C1 segment of cervical spinal cord (tissue), 14 donors: Measurements from ENCODE around the gene S100A6.
A peak's percentile ranks its signal among the peaks of the same experiment; 100 is the strongest.
"Not testable (repeated sequence)": the region's sequence is repeated elsewhere in the genome, so short reads cannot be mapped to it uniquely, and the experiment has no call there.

Source experiments
- DNase-seq, 14 donors: peaks; one replicate each; lab custom pipeline; 2025; lab: John Stamatoyannopoulos, UW

Gene S100A6

GRCh38 chr1:153535242-153536011, at the start of gene S100A6:
S100A6 (minus strand) TSS chr1:153535991; CDS start chr1:153535339, 652 bp downstream.
- DNase-seq, result peak in 10 of 14 donors; percentile 23 to 79 (median 42)

DNA sequence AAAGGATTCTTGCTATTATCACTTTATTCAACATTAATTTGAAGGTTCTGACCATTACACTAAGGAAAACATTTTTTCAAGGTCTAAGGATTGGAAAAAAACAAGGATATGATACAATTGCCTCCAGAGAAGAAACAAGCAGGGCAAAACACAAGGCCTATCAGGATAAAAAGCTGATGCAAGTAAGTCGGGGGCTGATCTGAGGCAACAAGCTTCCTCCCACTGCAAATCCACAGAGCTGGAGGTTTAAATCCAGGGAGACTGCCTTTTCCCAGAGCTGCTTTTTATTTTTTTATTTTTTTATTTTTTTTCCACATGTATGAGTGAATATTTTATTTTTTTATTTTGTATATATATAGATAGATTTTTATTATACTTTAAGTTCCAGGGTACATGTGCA, 49.2 kb upstream of the S100A6 start:
- DNase-seq, result no peak

GRCh38 chr1:153583976-153584375, 48.2 kb upstream of the S100A6 start:
- no peak for DNase-seq

DNA sequence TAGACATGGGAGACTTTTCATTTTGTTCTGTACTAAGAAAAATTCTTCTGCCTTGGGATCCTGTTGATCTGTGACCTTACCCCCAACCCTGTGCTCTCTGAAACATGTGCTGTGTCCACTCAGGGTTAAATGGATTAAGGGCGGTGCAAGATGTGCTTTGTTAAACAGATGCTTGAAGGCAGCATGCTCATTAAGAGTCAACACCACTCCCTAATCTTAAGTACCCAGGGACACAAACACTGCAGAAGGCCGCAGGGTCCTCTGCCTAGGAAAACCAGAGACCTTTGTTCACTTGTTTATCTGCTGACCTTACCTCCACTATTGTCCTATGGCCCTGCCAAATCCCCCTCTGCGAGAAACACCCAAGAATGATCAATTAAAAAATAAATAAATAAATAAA, 47.7 kb upstream of the S100A6 start:
- not testable (repeated sequence) for DNase-seq

DNA sequence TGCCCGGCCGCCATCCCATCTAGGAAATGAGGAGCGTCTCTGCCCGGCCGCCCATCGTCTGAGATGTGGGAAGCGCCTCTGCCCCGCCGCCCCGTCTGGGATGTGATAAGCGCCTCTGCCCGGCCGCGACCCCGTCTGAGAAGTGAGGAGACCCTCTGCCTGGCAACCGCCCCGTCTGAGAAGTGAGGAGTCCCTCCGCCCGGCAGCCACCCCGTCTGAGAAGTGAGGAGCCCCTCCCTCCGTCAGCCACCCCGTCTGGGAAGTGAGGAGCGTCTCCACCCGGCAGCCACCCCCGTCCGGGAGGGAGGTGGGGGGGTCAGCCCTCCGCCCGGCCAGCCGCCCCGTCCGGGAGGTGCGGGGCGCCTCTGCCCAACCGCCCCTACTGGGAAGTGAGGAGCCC, 47.0 kb upstream of the S100A6 start:
- not testable (repeated sequence) for DNase-seq

- no peak for DNase-seq
Measured at GRCh38 chr1:153578936-153579335, 43.1 kb upstream of the S100A6 start.

DNA sequence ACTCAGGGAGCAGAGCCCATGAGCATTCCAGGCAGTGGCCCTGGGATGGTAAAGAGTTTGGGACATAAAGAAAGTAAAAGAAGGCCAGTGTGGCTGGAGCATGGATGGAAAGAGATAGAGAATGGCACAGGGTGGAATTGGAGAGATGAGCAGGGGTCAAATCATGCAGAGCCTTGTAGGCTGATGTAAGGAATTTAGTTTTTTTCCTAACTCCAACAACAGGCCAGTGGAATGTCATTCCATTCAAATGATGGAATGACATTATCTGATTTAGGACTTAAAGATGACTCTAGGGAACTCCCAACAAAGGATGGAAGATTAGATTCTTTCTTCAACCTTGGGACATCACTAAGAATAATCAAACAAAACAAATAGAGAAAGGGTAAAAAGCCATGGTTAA, 42.7 kb upstream of the S100A6 start:
- no peak for DNase-seq

GRCh38 chr1:153577624-153578051, 41.8 kb upstream of the S100A6 start:
- peak in 7 of 14 donors; percentile 5 to 67 (median 31) for DNase-seq

DNA sequence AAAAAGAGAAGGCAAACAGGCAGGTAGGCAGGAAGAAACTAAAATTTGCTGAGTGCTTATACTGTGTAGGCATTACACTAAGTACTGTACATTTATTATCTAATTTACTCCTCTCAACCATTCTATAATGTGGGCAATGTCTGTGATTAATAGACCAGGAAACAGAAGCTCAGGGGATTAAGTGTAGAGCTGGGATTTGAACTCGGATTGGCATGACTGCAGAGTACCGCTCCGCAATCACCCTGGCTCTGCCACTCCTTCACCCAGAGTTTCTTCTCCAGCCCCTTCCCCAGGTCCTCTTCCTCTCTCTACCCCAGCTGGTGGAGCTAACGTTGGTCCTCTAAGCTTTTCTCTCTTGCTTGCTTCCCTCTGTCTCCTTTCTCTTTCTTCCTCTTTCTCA, 41.3 kb upstream of the S100A6 start:
- no peak for DNase-seq

GRCh38 chr1:153575497-153575896, 39.7 kb upstream of the S100A6 start:
- not testable (repeated sequence) for DNase-seq

GRCh38 chr1:153575081-153575491, 39.3 kb upstream of the S100A6 start:
- DNase-seq, result not testable (repeated sequence)

DNA sequence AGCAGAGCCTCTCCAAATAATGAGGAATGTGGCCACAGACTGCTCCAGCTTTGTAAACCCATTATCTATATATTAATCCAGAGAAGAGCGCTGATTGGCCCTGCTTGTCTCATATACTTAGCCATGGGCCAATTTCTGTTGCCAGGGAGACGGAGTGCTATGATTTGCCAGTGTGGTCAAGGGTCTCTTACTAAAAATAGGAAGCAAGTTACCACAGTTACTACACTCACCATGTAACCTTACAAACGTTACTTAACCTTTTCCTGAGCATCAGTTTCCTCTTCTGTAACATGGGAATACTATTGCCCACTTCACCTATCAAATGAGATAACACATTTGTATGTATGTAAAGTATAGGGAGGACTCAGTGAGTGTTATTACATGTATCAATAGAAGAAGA, 37.6 kb upstream of the S100A6 start:
- no peak for DNase-seq

GRCh38 chr1:153572569-153573015, 36.8 kb upstream of the S100A6 start:
- DNase-seq, result peak in 12 of 14 donors; percentile 23 to 83 (median 62)

GRCh38 chr1:153571706-153572105, 35.9 kb upstream of the S100A6 start:
- DNase-seq, result no peak

DNA sequence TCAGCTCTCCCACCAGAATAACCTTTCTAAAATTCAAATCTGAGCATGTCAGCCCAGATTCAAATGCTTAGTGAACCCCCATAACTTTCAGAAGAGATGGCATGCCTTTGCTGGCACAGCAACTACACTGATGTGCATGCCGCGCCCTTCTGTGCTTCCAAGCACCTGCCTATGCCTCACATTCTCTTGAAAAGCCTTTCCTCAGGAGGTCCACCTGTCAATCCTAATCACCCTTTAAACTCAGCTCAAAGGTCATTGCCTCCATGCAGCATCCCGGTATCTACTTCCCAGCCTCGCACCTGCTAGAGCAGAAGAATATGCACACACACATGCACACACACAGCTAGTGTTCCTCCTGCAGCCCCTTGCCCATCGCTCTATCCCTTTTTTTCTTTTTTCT, 35.1 kb upstream of the S100A6 start:
- no peak for DNase-seq

GRCh38 chr1:153569465-153569864, 33.7 kb upstream of the S100A6 start:
- DNase-seq, result no peak

DNA sequence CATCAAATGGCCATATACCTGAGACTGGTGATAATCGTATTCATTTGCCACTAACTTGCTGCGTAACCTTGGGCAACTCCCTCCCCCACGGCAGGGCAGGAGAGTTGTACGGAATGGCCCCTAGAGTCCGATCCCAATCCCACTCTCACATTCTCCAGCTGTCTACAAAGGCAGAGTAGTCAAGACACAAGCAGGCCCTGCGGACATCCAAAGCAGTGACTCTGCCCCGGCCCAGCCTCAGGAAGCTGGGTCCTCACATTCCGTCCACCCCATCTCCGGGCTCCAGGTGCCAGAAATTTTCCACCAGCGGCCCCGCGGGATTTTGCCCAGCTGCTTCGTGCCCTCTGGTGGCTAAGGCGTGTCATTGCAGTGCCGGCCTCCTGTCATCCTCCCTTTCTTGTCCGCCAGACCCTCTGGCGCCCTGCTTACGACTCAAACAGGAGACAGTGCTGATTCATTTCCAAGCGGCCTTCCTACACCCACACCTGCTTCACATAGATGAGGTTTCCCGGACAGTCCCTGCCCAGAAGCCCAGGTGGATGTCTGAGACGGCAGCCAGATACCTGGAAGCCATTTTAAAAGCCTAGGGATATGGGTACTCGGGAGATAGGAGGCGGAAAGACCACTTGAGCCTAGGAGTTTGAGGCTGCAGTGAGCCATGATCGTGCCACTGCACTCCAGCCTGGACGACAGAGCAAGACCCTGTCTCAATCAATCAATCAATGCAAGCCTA, 32.7 kb upstream of the S100A6 start:
- DNase-seq, result peak in 13 of 14 donors; percentile 24 to 85 (median 73)

GRCh38 chr1:153567621-153568366, 32.0 kb upstream of the S100A6 start:
- peak in 1 of 14 donors; percentile 51 for DNase-seq

GRCh38 chr1:153566414-153567371, 30.9 kb upstream of the S100A6 start:
- peak in 10 of 14 donors; percentile 14 to 93 (median 50) for DNase-seq

DNA sequence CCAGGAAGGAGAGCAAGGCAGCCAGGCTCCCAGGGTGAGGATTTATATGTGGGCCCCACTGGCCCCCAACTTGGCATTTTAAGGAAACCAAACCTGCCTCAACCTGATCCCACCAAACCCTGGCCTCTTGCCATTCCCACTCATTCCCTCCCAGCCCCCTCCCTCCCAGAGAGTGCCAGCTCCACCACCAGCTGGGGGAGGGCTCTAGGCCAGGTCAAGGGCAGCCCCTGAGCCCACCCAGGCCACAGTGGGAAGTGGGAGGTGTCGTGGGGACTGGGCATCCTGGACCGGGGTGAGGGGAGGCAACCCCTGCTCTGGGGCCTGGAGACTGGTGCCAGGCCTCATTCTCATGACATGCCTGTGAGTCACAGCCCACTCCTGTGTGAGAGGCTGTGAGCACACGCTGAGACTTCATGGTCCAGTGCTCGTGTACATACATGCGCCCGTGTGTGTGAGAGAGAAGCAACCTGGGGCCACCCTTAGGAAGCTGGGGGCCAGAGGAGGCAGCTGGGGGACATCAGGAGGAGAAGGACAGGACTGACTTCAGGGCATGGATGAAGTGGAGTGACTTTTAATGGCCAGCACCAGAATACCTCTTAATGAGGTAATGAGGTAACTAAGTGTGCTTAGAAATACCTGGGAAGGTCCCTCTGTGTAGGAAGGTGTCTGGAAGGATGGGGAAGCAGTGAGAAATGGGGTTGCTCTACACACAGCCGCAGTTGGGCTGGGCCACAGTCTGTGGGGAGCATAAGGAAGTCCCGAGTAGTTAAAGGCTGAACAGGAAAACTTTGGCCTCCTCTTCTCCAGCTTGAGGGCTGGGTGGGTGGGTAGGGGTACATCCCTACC, 30.0 kb upstream of the S100A6 start, which contains the start of gene S100A2:
Gene S100A2, minus strand, starts transcription at position 316 of the 846 bp plus-strand sequence. CDS start 1,967 bp downstream, outside the sequence.
- DNase-seq, result peak in 1 of 14 donors; percentile 30
